SKM-1 treated with dmso at 0.1 percent for 144 hours (cell line): Measurements from ENCODE around the gene FARS2.

Experiments used
- DNase-seq: peaks from one replicate; lab custom pipeline; 2025; ENCODE audit not compliant: unreplicated experiment; lab: John Stamatoyannopoulos, UW

FARS2 gene

DNA sequence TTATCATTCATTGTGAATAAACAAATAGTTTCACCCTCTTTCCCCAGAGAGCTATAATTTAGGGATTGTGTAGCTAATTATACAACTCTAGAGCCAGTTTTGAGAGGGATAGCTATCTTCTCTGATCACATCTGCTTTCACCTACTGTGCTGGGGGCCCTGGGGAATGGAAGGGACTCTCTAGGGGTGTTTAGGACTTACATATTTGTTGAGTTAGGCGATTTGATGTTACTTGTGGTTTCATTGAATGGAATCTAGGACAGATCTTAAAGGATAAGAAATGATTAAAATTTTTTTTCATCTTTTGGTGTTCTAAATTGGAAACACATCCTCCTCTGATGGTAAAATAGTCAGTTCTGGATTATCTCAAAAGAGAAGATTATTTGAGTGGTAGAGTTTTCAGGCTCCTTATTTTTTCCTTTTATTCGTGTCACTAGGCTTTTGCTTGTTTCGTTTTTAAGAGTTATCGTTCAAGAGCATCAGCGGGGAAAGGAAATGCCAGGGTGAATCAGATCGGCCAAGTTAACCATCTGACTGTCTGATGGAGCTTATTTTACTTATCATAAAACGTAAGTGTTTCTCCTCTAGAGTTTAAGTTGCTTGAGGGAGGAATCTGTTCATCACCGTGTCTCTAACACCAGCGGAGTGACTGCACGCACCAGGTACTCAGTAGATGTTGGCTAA lies 236.7 kb downstream of the FARS2 start:
- DNase-seq, result no peak

DNA sequence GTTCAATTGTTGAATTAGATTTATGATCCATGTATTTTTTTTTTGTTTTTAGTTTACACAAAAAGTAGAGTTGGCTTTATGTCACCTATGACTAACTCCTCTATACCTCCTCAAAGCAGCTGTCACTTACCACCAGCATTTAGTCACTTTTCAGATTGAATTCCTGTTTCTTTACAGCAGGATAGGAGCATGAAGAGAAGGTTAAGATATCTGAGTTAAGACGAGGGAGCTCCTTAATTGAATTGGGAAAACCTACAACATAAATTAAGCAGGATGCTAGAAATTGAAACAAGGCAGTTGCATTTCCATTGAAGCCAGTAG lies 237.2 kb downstream of the FARS2 start:
- DNase-seq, result no peak

- no peak for DNase-seq
These were observed 238.5 kb downstream of the FARS2 start for GRCh38 chr6:5499644-5500306.

- no peak for DNase-seq
These were observed 240.5 kb downstream of the FARS2 start for GRCh38 chr6:5501837-5502236.

GRCh38 chr6:5504078-5504477 lies 242.8 kb downstream of the FARS2 start:
- DNase-seq, result no peak

DNA sequence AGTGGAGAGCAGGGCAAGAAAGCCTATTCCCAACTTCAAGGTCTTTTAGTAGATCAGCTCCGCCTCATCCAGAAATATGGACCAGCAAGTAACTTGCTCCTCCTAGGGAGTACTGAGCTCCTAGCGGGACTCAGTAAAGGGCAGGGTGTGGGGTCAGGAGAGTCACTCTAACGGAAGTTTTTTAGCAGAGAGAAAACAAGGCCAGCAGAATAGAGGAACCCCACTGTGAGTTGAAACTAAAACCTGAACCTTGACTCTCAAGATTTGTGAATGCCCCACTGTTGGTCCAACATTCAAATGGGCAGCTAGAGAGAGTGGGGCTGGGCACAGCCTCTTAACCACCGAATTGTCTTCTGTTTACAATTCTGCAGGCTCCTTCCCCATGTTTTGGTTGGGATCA lies 244.8 kb downstream of the FARS2 start:
- DNase-seq, result no peak

GRCh38 chr6:5506597-5506996 lies 245.3 kb downstream of the FARS2 start:
- DNase-seq, result no peak

- DNase-seq, result no peak
These were observed 245.9 kb downstream of the FARS2 start for GRCh38 chr6:5507131-5507681.

- no peak for DNase-seq
These were observed 247.8 kb downstream of the FARS2 start for GRCh38 chr6:5509106-5509505.

DNA sequence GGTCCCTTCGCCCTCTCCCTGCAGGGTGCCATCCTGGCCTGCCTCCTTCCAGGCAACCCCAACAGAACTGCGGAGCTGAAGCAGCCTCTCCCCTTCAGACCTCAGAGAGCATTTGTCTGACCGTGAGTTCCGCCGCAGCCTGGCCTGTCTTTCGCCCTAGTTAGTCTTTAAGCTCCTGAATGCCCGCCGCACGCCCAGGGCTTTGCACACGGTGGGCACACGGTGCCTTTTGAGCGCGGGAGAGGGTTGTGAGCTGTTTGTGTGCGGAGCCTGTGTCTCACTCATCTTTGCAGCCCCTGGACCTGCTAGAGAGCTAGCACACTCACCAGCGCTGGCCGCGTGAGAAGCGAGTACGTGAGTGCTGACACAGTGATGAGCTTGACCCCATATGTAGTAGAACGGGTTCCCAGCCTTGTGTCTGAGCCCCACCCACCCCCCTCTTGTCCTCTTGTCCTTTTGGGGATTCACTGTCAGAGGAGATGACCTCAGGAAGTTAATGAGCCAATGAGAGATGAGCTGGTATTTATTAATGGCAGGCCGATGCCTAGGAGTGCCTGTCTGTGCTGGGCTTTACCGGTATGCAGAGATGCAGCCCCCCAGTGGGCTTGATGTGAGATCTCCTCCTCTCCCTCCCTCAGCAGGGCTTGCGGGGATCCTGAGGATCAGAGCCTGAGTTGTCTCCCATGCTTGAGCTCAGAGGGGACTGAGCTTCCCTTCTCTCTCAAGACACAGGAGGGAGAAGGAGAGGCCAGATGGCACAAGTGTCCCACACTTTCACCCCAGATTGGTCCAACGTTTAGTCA lies 249.2 kb downstream of the FARS2 start:
- no peak for DNase-seq

DNA sequence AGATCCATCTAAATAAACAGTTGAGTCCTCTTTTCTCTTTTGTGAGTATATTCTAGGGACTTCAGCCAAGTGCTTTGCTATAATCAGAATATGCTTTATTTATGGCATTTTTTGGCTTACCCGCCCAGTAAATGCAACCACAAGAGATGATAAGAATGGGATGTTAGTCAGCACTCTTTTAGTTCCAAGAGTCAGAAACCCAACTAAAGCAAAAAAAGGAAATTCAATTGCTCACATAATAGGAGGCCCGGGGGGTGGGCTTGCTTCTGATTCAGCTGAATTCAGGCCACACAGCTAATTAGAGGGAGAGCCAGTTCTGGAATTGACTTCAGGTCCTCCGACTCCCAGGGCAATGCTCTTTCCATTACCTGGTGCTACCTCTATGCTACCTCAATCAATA lies 250.6 kb downstream of the FARS2 start:
- no peak for DNase-seq

- DNase-seq, result no peak
These were observed 251.1 kb downstream of the FARS2 start for GRCh38 chr6:5512422-5512821.

GRCh38 chr6:5513408-5513807 lies 252.1 kb downstream of the FARS2 start:
- DNase-seq, result no peak

GRCh38 chr6:5514353-5514752 lies 253.0 kb downstream of the FARS2 start:
- no peak for DNase-seq

DNA sequence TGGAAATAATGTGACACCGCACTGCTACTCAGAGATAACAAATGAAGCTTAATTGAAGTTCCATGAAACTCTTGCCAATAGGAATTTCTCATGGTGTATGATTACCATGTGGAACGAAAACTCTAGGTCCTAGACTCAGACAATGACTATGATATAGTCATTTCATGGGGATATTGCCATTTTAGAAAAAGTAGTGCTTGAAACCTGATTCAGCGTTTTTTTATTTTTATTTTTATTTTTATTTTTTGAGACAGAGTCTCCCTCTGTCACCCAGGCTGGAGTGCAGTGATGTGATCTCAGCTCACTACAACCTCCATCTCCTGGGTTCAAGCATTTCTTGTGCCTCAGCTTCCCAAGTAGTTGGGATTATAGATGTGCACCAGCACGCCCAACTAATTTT lies 253.9 kb downstream of the FARS2 start:
- DNase-seq, result no peak

- no peak for DNase-seq
These were observed 254.7 kb downstream of the FARS2 start for GRCh38 chr6:5516036-5516435.

- no peak for DNase-seq
These were observed 256.5 kb downstream of the FARS2 start for GRCh38 chr6:5517796-5518195.

DNA sequence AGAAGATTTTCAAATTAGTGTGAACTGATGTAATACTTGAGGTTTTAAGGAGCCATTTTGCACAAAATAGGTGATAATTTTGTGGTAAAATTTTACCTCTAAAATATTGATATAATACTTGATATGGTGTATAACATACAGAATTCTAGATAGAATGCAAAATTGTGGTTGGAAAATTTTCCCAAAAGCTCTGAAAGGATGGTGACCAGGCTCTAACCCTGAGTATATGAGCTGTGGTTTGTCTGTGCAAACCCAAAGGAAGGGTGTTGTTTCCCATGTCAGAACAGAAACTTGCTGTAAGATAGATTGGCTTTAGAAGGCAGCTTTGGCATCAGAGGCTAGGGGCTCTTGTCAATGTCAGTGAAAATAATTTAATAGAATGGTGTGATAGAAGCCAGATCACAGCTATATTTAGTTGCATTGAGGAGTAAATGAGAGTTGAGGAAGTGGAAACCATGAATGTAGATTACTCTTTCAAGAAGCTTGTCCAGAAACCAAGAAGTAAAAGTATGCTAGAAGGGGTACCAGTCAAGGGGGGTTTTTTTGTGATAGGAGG lies 257.7 kb downstream of the FARS2 start:
- DNase-seq, result no peak

- DNase-seq, result no peak
These were observed 259.5 kb downstream of the FARS2 start for GRCh38 chr6:5520796-5521195.

- DNase-seq, result no peak
These were observed 260.0 kb downstream of the FARS2 start for GRCh38 chr6:5521322-5521721.

DNA sequence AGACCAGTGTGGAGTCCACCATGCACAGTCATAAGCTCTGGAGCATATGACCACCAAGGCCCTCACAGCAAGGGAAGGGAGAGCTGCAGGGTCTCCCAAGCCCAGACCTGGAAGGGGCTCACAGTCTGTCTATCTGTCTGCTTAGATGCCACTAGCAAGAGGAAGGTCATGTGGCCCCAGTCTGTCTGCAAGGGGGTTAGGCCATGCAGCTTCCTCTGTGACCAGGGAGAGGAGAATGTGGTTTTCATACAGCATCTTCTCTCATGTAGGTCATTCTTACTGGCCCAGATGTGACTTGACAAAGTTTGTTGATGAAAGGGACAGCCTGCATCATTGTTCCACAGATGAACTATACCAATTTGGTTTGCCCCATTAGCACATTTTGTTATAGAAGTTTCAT lies 260.8 kb downstream of the FARS2 start:
- no peak for DNase-seq

GRCh38 chr6:5524110-5524509 lies 262.8 kb downstream of the FARS2 start:
- DNase-seq, result no peak
